HG02885 (cell line): ENCODE data around the gene BAX.

Experiments
- ATAC-seq: cut with Tn5 transposase; IDR thresholded peaks from one replicate; pipeline ENCODE4 v1.9.1; 2021; ENCODE audit warnings: mild to moderate bottlenecking; ENCODE audit not compliant: unreplicated experiment, poor library complexity

The BAX gene

GRCh38 chr19:48928164-48929025 lies 26.3 kb upstream of the BAX start:
- no peak for ATAC-seq

- peak; percentile 45 for ATAC-seq
Observed at GRCh38 chr19:48933382-48933932, 21.2 kb upstream of the BAX start, which contains the start of gene DHDH. Gene DHDH (plus strand): TSS chr19:48933699. CDS start chr19:48933722, 23 bp downstream.

GRCh38 chr19:48934837-48935236 lies 19.8 kb upstream of the BAX start:
- ATAC-seq: no peak

GRCh38 chr19:48935864-48936263 lies 18.8 kb upstream of the BAX start:
- ATAC-seq: no peak

- no peak for ATAC-seq
Observed at GRCh38 chr19:48938256-48938655, 16.4 kb upstream of the BAX start.

GRCh38 chr19:48940902-48941301 lies 13.8 kb upstream of the BAX start:
- ATAC-seq: no peak

GRCh38 chr19:48943081-48943480 lies 11.6 kb upstream of the BAX start:
- ATAC-seq: no peak

- no peak for ATAC-seq
Observed at GRCh38 chr19:48945415-48945814, 9.3 kb upstream of the BAX start.

GRCh38 chr19:48945817-48946216 lies 8.9 kb upstream of the BAX start:
- no peak for ATAC-seq

- ATAC-seq: no peak
Observed at GRCh38 chr19:48946463-48947257, 8.0 kb upstream of the BAX start.

GRCh38 chr19:48947258-48947542 lies 7.5 kb upstream of the BAX start:
- ATAC-seq: no peak

- ATAC-seq: no peak
Observed at GRCh38 chr19:48950159-48950558, 4.5 kb upstream of the BAX start.

GRCh38 chr19:48950830-48951519 lies 3.7 kb upstream of the BAX start:
- no peak for ATAC-seq

- ATAC-seq: no peak
Observed at GRCh38 chr19:48953141-48953540, 1.5 kb upstream of the BAX start.

- no peak for ATAC-seq
Observed at GRCh38 chr19:48953990-48954594, 583 bp upstream of the BAX start.

GRCh38 chr19:48955308-48955958 lies 758 bp downstream of the BAX start:
- ATAC-seq: no peak

- no peak for ATAC-seq
Observed at GRCh38 chr19:48958006-48958405, 3.3 kb downstream of the BAX start.

- ATAC-seq: no peak
Observed at GRCh38 chr19:48959341-48960239, 4.9 kb downstream of the BAX start.
